C4-2B (cell line): Measurements from ENCODE around the gene MESP1.

Source experiments
- CTCF ChIP-seq: fragments of 450-650 bp; conservative IDR thresholded peaks from 2 replicates; pipeline ENCODE4 v1.5.1; 2017; ENCODE audit warnings: mild to moderate bottlenecking
- ZFX ChIP-seq: fragments of 450-650 bp; IDR thresholded peaks from 2 replicates; pipeline ENCODE4 v1.6.1; 2017

- TF ChIP-seq CTCF (no peak), ZFX (peak; percentile 6; the same call in 1 of the 2 replicates)
Measured at GRCh38 chr15:89768071-89768500, 17.0 kb upstream of the MESP1 start.
